GM23338 (cell line): Measurements from ENCODE around the gene PDF. TPM values are rescaled to one million over a fixed set of nuclear protein-coding genes. Genes with fewer than 3 reads are reported as not detected.

Source experiments
- ATAC-seq: fragments of 200-7000 bp; cut with Tn5 transposase; 3 replicates; pipeline ENCODE4 v1.9.1; 2020
- DNase-seq: peaks from one replicate; pipeline ENCODE4 v3.0.0-alpha.2; 2015; ENCODE audit warnings: low spot score
- H2AFZ ChIP-seq: fragments of 200-600 bp; sonication (generic); 2 replicates; pipeline ENCODE4 v1.8.0; 2016; ENCODE audit warnings: antibody characterized with exemption, mild to moderate bottlenecking, moderate library complexity
- H3F3A ChIP-seq: fragments of 200-600 bp; sonication (generic); replicated peaks from 2 replicates; pipeline ENCODE4 v1.8.0; 2017; ENCODE audit warnings: antibody characterized with exemption, mixed run types, low read depth
- H3K27ac ChIP-seq: fragments of 200-600 bp; sonication (generic); 2 replicates; pipeline ENCODE4 v1.6.1; 2016; ENCODE audit warnings: low read depth
- H3K27me3 ChIP-seq: fragments of 200-600 bp; sonication (generic); 2 replicates; pipeline ENCODE4 v1.8.0; 2016; ENCODE audit warnings: mild to moderate bottlenecking, mixed run types, moderate library complexity; ENCODE audit not compliant: insufficient read depth
- H3K36me3 ChIP-seq: fragments of 200-600 bp; sonication (generic); 2 replicates; pipeline ENCODE4 v1.8.0; 2016; ENCODE audit warnings: mild to moderate bottlenecking; ENCODE audit not compliant: insufficient read depth
- H3K4me1 ChIP-seq: fragments of 200-600 bp; sonication (generic); 2 replicates; pipeline ENCODE4 v1.8.0; 2016; ENCODE audit warnings: mild to moderate bottlenecking, moderate library complexity; ENCODE audit not compliant: insufficient read depth
- H3K4me2 ChIP-seq: fragments of 200-600 bp; sonication (generic); 2 replicates; pipeline ENCODE4 v1.7.1; 2017; ENCODE audit warnings: mixed run types
- H3K4me3 ChIP-seq: fragments of 200-600 bp; sonication (generic); 2 replicates; pipeline ENCODE4 v1.6.1; 2016; ENCODE audit warnings: mixed run types
- H3K79me2 ChIP-seq: fragments of 200-600 bp; sonication (generic); replicated peaks from 2 replicates; pipeline ENCODE4 v1.8.0; 2017; ENCODE audit warnings: mild to moderate bottlenecking; ENCODE audit not compliant: insufficient read depth
- H3K9me2 ChIP-seq: fragments of 200-600 bp; sonication (generic); 2 replicates; pipeline ENCODE4 v1.8.0; 2017; ENCODE audit not compliant: insufficient read depth
- H4K20me1 ChIP-seq: fragments of 200-600 bp; sonication (generic); replicated peaks from 2 replicates; pipeline ENCODE4 v1.8.0; 2017; ENCODE audit warnings: mild to moderate bottlenecking; ENCODE audit not compliant: insufficient read depth
- H3K27ac Mint-ChIP-seq: 2 replicates; pipeline ENCODE4 v1.8.0; 2020; ENCODE audit warnings: inconsistent platforms, mild to moderate bottlenecking, moderate library complexity, mixed read lengths
- H3K27me3 Mint-ChIP-seq: 3 replicates; pipeline ENCODE4 v1.8.0; 2022; ENCODE audit warnings: low read depth, mild to moderate bottlenecking, moderate library complexity, mixed read lengths, inconsistent platforms; ENCODE audit not compliant: insufficient read depth, poor library complexity
- H3K36me3 Mint-ChIP-seq: 3 replicates; pipeline ENCODE4 v1.8.0; 2021; ENCODE audit warnings: low read depth, mild to moderate bottlenecking, inconsistent platforms, moderate library complexity, mixed read lengths
- H3K4me1 Mint-ChIP-seq: 3 replicates; pipeline ENCODE4 v1.8.0; 2020; ENCODE audit warnings: mild to moderate bottlenecking, inconsistent platforms, mixed read lengths
- H3K4me3 Mint-ChIP-seq: 3 replicates; pipeline ENCODE4 v1.8.0; 2021; ENCODE audit warnings: moderate library complexity, mild to moderate bottlenecking, inconsistent platforms, mixed read lengths
- H3K9me3 Mint-ChIP-seq: 3 replicates; pipeline ENCODE4 v1.8.0; 2020; ENCODE audit warnings: moderate library complexity, mild to moderate bottlenecking, inconsistent platforms, mixed read lengths
- REST ChIP-seq: IDR thresholded peaks from one replicate; pipeline ENCODE4 v1.6.1; 2018; ENCODE audit warnings: antibody characterized with exemption; ENCODE audit not compliant: unreplicated experiment
- STAT1 ChIP-seq: IDR thresholded peaks from one replicate; pipeline ENCODE4 v1.6.1; 2016; ENCODE audit warnings: antibody characterized with exemption; ENCODE audit not compliant: unreplicated experiment
- polyA plus RNA-seq: library from polyadenylated mRNA; unstranded; fragments of >200 nt; fragmentation: Nextera tagmentation; extraction: Ambion mirVana; gene quantifications from 2 replicates; pipeline ENCODE4 v1.2.1, GENCODE V29; 2016
- total RNA-seq: library from RNA; depleted of rRNA; stranded (reverse); fragments of >200 nt; shearing (Covaris generic); gene quantifications from 2 replicates; pipeline ENCODE4 v1.2.3, GENCODE V29; 2014
- TF ChIP-seq, protein P1 (sequence below): fragments of 250-450 bp; sonication (Bioruptor Pico); IDR thresholded peaks from 2 replicates; pipeline ENCODE4 v1.5.0; 2020; ENCODE audit warnings: mild to moderate bottlenecking, moderate library complexity
- TF ChIP-seq, protein P2 (sequence below): IDR thresholded peaks from 2 replicates; pipeline ENCODE4 v1.6.1; 2016; ENCODE audit warnings: antibody characterized with exemption

The PDF gene
- total and polyA plus RNA-seq, 2 experiments from 2014 or later, result 18.8 to 43.4 TPM

GRCh38 chr16:69301861-69302260 is 28.5 kb downstream of the PDF start (continued):
- TF ChIP-seq, protein P1, sequence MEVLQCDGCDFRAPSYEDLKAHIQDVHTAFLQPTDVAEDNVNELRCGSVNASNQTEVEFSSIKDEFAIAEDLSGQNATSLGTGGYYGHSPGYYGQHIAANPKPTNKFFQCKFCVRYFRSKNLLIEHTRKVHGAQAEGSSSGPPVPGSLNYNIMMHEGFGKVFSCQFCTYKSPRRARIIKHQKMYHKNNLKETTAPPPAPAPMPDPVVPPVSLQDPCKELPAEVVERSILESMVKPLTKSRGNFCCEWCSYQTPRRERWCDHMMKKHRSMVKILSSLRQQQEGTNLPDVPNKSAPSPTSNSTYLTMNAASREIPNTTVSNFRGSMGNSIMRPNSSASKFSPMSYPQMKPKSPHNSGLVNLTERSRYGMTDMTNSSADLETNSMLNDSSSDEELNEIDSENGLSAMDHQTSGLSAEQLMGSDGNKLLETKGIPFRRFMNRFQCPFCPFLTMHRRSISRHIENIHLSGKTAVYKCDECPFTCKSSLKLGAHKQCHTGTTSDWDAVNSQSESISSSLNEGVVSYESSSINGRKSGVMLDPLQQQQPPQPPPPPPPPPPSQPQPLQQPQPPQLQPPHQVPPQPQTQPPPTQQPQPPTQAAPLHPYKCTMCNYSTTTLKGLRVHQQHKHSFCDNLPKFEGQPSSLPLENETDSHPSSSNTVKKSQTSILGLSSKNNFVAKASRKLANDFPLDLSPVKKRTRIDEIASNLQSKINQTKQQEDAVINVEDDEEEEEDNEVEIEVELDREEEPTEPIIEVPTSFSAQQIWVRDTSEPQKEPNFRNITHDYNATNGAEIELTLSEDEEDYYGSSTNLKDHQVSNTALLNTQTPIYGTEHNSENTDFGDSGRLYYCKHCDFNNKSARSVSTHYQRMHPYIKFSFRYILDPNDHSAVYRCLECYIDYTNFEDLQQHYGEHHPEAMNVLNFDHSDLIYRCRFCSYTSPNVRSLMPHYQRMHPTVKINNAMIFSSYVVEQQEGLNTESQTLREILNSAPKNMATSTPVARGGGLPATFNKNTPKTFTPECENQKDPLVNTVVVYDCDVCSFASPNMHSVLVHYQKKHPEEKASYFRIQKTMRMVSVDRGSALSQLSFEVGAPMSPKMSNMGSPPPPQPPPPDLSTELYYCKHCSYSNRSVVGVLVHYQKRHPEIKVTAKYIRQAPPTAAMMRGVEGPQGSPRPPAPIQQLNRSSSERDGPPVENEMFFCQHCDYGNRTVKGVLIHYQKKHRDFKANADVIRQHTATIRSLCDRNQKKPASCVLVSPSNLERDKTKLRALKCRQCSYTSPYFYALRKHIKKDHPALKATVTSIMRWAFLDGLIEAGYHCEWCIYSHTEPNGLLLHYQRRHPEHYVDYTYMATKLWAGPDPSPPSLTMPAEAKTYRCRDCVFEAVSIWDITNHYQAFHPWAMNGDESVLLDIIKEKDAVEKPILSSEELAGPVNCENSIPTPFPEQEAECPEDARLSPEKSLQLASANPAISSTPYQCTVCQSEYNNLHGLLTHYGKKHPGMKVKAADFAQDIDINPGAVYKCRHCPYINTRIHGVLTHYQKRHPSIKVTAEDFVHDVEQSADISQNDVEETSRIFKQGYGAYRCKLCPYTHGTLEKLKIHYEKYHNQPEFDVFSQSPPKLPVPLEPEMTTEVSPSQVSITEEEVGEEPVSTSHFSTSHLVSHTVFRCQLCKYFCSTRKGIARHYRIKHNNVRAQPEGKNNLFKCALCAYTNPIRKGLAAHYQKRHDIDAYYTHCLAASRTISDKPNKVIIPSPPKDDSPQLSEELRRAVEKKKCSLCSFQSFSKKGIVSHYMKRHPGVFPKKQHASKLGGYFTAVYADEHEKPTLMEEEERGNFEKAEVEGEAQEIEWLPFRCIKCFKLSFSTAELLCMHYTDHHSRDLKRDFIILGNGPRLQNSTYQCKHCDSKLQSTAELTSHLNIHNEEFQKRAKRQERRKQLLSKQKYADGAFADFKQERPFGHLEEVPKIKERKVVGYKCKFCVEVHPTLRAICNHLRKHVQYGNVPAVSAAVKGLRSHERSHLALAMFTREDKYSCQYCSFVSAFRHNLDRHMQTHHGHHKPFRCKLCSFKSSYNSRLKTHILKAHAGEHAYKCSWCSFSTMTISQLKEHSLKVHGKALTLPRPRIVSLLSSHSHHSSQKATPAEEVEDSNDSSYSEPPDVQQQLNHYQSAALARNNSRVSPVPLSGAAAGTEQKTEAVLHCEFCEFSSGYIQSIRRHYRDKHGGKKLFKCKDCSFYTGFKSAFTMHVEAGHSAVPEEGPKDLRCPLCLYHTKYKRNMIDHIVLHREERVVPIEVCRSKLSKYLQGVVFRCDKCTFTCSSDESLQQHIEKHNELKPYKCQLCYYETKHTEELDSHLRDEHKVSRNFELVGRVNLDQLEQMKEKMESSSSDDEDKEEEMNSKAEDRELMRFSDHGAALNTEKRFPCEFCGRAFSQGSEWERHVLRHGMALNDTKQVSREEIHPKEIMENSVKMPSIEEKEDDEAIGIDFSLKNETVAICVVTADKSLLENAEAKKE (CRISPR knock-in tag), result no peak

GRCh38 chr16:69301187-69301586 is 29.2 kb downstream of the PDF start:
- H3K27ac Mint-ChIP-seq, result no peak overlapping the region
- ATAC-seq (no peak), DNase-seq (no peak)
- Histone ChIP-seq H3K36me3 (0 out of 2 replicates have a peak, but pooled peaks cover 3% of the 10 kb centered on the region), H3K4me2 (no peak overlapping the region), H2AFZ (no peak overlapping the region), H3K27me3 (no peaks in the 10 kb centered on the region), H3F3A (peaks cover 4% of the 10 kb centered on the region; the same call in 1 of the 2 replicates), H3K4me1 (peaks cover 4% of the 10 kb centered on the region; the same call in 1 of the 2 replicates), H3K9me2 (no peaks in the 10 kb centered on the region), H3K4me3 (no peak overlapping the region), H3K79me2 (no peaks in the 10 kb centered on the region), H4K20me1 (no peaks in the 10 kb centered on the region), H3K27ac (no peak overlapping the region)
- H3K36me3 Mint-ChIP-seq, result peaks cover 15% of the 10 kb centered on the region
- no peaks in the 10 kb centered on the region for H3K9me3 Mint-ChIP-seq
- H3K4me3 Mint-ChIP-seq, result no peak overlapping the region
- peaks cover 1% of the 10 kb centered on the region for H3K27me3 Mint-ChIP-seq
- no peaks in the 10 kb centered on the region for H3K4me1 Mint-ChIP-seq
- TF ChIP-seq STAT1, result no peak
- TF ChIP-seq REST, result no peak
- TF ChIP-seq, protein P2, sequence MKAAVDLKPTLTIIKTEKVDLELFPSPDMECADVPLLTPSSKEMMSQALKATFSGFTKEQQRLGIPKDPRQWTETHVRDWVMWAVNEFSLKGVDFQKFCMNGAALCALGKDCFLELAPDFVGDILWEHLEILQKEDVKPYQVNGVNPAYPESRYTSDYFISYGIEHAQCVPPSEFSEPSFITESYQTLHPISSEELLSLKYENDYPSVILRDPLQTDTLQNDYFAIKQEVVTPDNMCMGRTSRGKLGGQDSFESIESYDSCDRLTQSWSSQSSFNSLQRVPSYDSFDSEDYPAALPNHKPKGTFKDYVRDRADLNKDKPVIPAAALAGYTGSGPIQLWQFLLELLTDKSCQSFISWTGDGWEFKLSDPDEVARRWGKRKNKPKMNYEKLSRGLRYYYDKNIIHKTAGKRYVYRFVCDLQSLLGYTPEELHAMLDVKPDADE, result no peak
- TF ChIP-seq, protein P1 (CRISPR knock-in tag), result no peak
